HG03108 (cell line): ENCODE results near the gene TECPR1.
"Not testable (repeated sequence)": the region's sequence is repeated elsewhere in the genome, so short reads cannot be mapped to it uniquely, and the experiment has no call there.

Experiments used
- ATAC-seq: cut with Tn5 transposase; IDR thresholded peaks from one replicate; pipeline ENCODE4 v1.9.1; 2021; ENCODE audit warnings: moderate library complexity; ENCODE audit not compliant: unreplicated experiment

TECPR1 gene

GRCh38 chr7:98230746-98231471 lies 21.1 kb downstream of the TECPR1 start:
- ATAC-seq = no peak

GRCh38 chr7:98229991-98230745 lies 21.9 kb downstream of the TECPR1 start:
- no peak for ATAC-seq

GRCh38 chr7:98229441-98229840 lies 22.6 kb downstream of the TECPR1 start:
- ATAC-seq = no peak

- no peak for ATAC-seq
These were observed 23.2 kb downstream of the TECPR1 start for GRCh38 chr7:98228801-98229200.

GRCh38 chr7:98227939-98228338 lies 24.1 kb downstream of the TECPR1 start:
- ATAC-seq = no peak

- no peak for ATAC-seq
These were observed 26.0 kb downstream of the TECPR1 start for GRCh38 chr7:98225913-98226614.

- ATAC-seq = no peak
These were observed 27.3 kb downstream of the TECPR1 start for GRCh38 chr7:98224701-98225181.

GRCh38 chr7:98223898-98224700 lies 27.9 kb downstream of the TECPR1 start:
- ATAC-seq = no peak

- ATAC-seq = no peak
These were observed 28.6 kb downstream of the TECPR1 start for GRCh38 chr7:98223351-98223897.

- ATAC-seq = no peak
These were observed 29.4 kb downstream of the TECPR1 start for GRCh38 chr7:98222533-98223195.

- ATAC-seq = no peak
These were observed 30.2 kb downstream of the TECPR1 start for GRCh38 chr7:98221611-98222532.

GRCh38 chr7:98219382-98219781 lies 32.6 kb downstream of the TECPR1 start:
- not testable (repeated sequence) for ATAC-seq

GRCh38 chr7:98217623-98218582 lies 34.1 kb downstream of the TECPR1 start:
- no peak for ATAC-seq

GRCh38 chr7:98216941-98217622 lies 35.0 kb downstream of the TECPR1 start:
- ATAC-seq = no peak

- ATAC-seq = no peak
These were observed 36.2 kb downstream of the TECPR1 start for GRCh38 chr7:98215561-98216495.

- ATAC-seq = no peak
These were observed 37.2 kb downstream of the TECPR1 start for GRCh38 chr7:98214811-98215321.
